K562 (cell line): ENCODE results near the gene MTO1. TPM values are rescaled to one million over a fixed set of nuclear protein-coding genes. Genes with fewer than 3 reads are reported as not detected.
A peak's percentile ranks its signal among the peaks of the same experiment; 100 is the strongest.

Experiments used
- ATAC-seq: fragments of 200-7000 bp; cut with Tn5 transposase; 3 replicates; pipeline ENCODE4 v1.9.1; 2020; ENCODE audit warnings: moderate library complexity
- BruUV-seq: library from RNA; stranded (reverse); fragments of 400-500 nt; replicated peaks from 2 replicates; lab custom pipeline; 2021; lab: Mats Ljungman, UMichigan
- CTCF ChIA-PET: fragments of 300-600 bp; formaldehyde crosslinking; extraction: SDS; loops from one replicate; lab custom pipeline; 2021; ENCODE audit warnings: low intra/inter-chr PET ratio; lab: Yijun Ruan, JAX
- POLR2A ChIA-PET: fragments of 300-600, 350-650 bp; sonication (Branson Sonifier 250); formaldehyde crosslinking; extraction: SDS; loops from one replicate; lab custom pipeline; 2021; ENCODE audit warnings: antibody characterized with exemption, inconsistent platforms; lab: Yijun Ruan, JAX
- DNase-seq, 4 experiments: peaks; one replicate each; pipeline versions ENCODE4 v3.0.0 to v3.0.0-alpha.2; 2011 to 2018; ENCODE audit warnings: low spot score in 3 of 4, mixed read lengths in 3 of 4; ENCODE audit errors: extremely low read depth in 1 of 4
- FAIRE-seq: peaks from 2 replicates; lab custom pipeline; 2011; peaks lifted over from hg19 to GRCh38; lab: Jason Lieb, UNC
- H2AFZ ChIP-seq: 2 replicates; pipeline ENCODE4 v1.6.0; 2011; ENCODE audit warnings: low read depth, low read length, control low read depth, inconsistent platforms
- H3K27ac ChIP-seq: fragments of 200-600 bp; 3 replicates; pipeline ENCODE4 v1.8.0; 2011; ENCODE audit warnings: low read depth, mild to moderate bottlenecking, control low read depth, inconsistent platforms, low read length, moderate library complexity, mixed read lengths; ENCODE audit errors: extremely low read depth
- H3K27me3 ChIP-seq, 2 experiments: fragments of 300-600 bp in 1 of 2; 2 replicates in 1 of 2; 3 replicates in 1 of 2; pipeline versions ENCODE4 v1.6.0 to v1.8.0; 2011; ENCODE audit warnings: inconsistent platforms in 2 of 2, low read length in 2 of 2, mild to moderate bottlenecking in 1 of 2, mixed read lengths in 1 of 2, moderate library complexity in 1 of 2; ENCODE audit not compliant: control insufficient read depth in 2 of 2, insufficient read depth in 2 of 2
- H3K36me3 ChIP-seq: fragments of 300-600 bp; 3 replicates; pipeline ENCODE4 v1.8.0; 2011; ENCODE audit warnings: mild to moderate bottlenecking, low read length, inconsistent platforms; ENCODE audit not compliant: control insufficient read depth, insufficient read depth
- H3K4me1 ChIP-seq, 2 experiments: fragments of 200-600 bp in 1 of 2; replicated peaks in 1 of 2; 2 replicates in 1 of 2; 3 replicates in 1 of 2; pipeline versions ENCODE4 v1.5.1 to v1.8.0; 2011; ENCODE audit warnings: inconsistent platforms in 2 of 2, low read length in 2 of 2, mild to moderate bottlenecking in 1 of 2, mixed read lengths in 1 of 2, moderate library complexity in 1 of 2; ENCODE audit not compliant: control insufficient read depth in 2 of 2, insufficient read depth in 2 of 2
- H3K4me2 ChIP-seq: 2 replicates; pipeline ENCODE4 v1.6.1; 2011; ENCODE audit warnings: low read length, control low read depth, inconsistent platforms, mixed read lengths; ENCODE audit not compliant: insufficient read depth
- H3K4me3 ChIP-seq: fragments of 200-600 bp; sonication (generic), shearing (Covaris generic); 2 replicates; pipeline ENCODE4 v1.5.1; 2016; ENCODE audit warnings: control low read depth, inconsistent platforms
- H3K79me2 ChIP-seq: fragments of 200-600 bp; 3 replicates; pipeline ENCODE4 v1.8.0; 2011; ENCODE audit warnings: low read length, inconsistent platforms; ENCODE audit not compliant: control insufficient read depth, insufficient read depth
- H3K9ac ChIP-seq, 2 experiments: 2 replicates each; pipeline versions ENCODE4 v1.6.0 to v1.6.1; 2011; ENCODE audit warnings: low read depth in 2 of 2, low read length in 2 of 2, control low read depth in 1 of 2, inconsistent platforms in 1 of 2, mild to moderate bottlenecking in 1 of 2, mixed read lengths in 1 of 2; ENCODE audit not compliant: insufficient read depth in 1 of 2
- H3K9me1 ChIP-seq: one replicate; pipeline ENCODE4 v1.6.0; 2011; ENCODE audit warnings: inconsistent platforms, mild to moderate bottlenecking, low read length, moderate library complexity; ENCODE audit not compliant: control insufficient read depth, insufficient read depth
- H3K9me3 ChIP-seq: replicated peaks from 2 replicates; pipeline ENCODE4 v1.5.1; 2011; ENCODE audit warnings: low read depth, low read length, inconsistent platforms; ENCODE audit not compliant: control insufficient read depth, insufficient read depth
- H4K20me1 ChIP-seq: replicated peaks from 2 replicates; pipeline ENCODE4 v1.6.1; 2011; ENCODE audit warnings: low read length, inconsistent platforms, mixed read lengths; ENCODE audit not compliant: control insufficient read depth, insufficient read depth
- HMG20A ChIP-seq: fragments of 450-650 bp; formaldehyde crosslinking; conservative IDR thresholded peaks from 2 replicates; pipeline ENCODE4 v1.4.0; 2020; ENCODE audit warnings: mild to moderate bottlenecking, mixed read lengths
- TSC22D4 ChIP-seq: fragments of 450-650 bp; IDR thresholded peaks from 2 replicates; pipeline ENCODE4 v1.6.1; 2016; ENCODE audit warnings: missing genetic modification characterization, missing biosample characterization, control low read depth
- ZBTB33 ChIP-seq: sonication (generic); formaldehyde crosslinking; IDR thresholded peaks from 2 replicates; pipeline ENCODE4 v1.8.1; 2023; ENCODE audit warnings: mild to moderate bottlenecking, missing genetic modification reagents
- ZNF766 ChIP-seq: fragments of 200-800 bp; sonication (Bioruptor generic); conservative IDR thresholded peaks from 2 replicates; pipeline ENCODE4 v1.6.1; 2016; ENCODE audit warnings: missing genetic modification characterization, missing compliant biosample characterization
- WGBS: fragments of 100-300 bp; shearing (Covaris generic); methylation state at CpG from one replicate; pipeline ENCODE4 v1.1.6; 2016; ENCODE audit warnings: low coverage, mixed read lengths; ENCODE audit not compliant: insufficient coverage; ENCODE audit errors: missing lambda C conversion rate; 5-methylcytosine and 5-hydroxymethylcytosine counted together
- in situ Hi-C: fragments of 300-500 bp; cut with MboI; formaldehyde crosslinking; loops from 4 replicates; pipeline ENCODE4 v1.15.0; 2018; ENCODE audit warnings: inconsistent platforms, mixed read lengths
- intact Hi-C: fragments of 100-400 bp; cut with micrococcal nuclease; formaldehyde crosslinking; loops from 2 replicates; pipeline ENCODE4 v1.14.2; 2022
- polyA plus RNA-seq, 8 experiments: library from polyadenylated mRNA; depleted of rRNA in 4 of 8; stranded (reverse) in 5 of 8; unstranded in 3 of 8; fragments of >200 nt; fragmentation: Nextera tagmentation in 2 of 8; fragmentation: Illumina TruSeq in 1 of 8; extraction: Ambion mirVana in 2 of 8; extraction: Trizol in 1 of 8; gene quantifications; 2 replicates each; pipeline versions ENCODE4 v1.2.1 to v1.2.3, GENCODE V29; 2011 to 2014; ENCODE audit warnings: inconsistent platforms in 1 of 8, missing spikeins in 1 of 8
- total RNA-seq, 7 experiments: library from RNA; depleted of rRNA in 6 of 7; stranded (reverse); fragments of >200 nt in 6 of 7; fragmentation: Illumina TruSeq in 2 of 7; extraction: Trizol in 2 of 7; gene quantifications; 2 replicates each; pipeline versions ENCODE4 v1.2.1 to v1.2.3, GENCODE V29; 2011 to 2021; ENCODE audit warnings: low replicate concordance in 1 of 7

The MTO1 gene
- total and polyA plus RNA-seq, 9 of the 15 experiments (the other 6 are each of a cell fraction or from before 2014, with no cell fraction given): 33.4 to 62.3 (median 50.6) TPM

- Histone ChIP-seq H3K79me2 (no peaks in the 10 kb centered on the region), H3K27ac (no peak overlapping the region), H3K36me3 (peaks cover 12% of the 10 kb centered on the region; the same call in 1 of the 3 replicates), H3K4me2 (no peak overlapping the region), H3K9ac (no peak overlapping the region), H3K9me1 (no peaks in the 10 kb centered on the region), H3K4me3 (no peak overlapping the region), H3K27me3 (no peaks in the 10 kb centered on the region), H3K9me3 (no peaks in the 10 kb centered on the region), H3K4me1 (no peaks in the 10 kb centered on the region), H4K20me1 (no peaks in the 10 kb centered on the region)
- no TSS peak for BruUV-seq
- no peak for DNase-seq
- WGBS: 44% methylated on average over 6 of the region's 6 CpGs
- POLR2A ChIA-PET: no interaction called here
- no peak for FAIRE-seq
- no peak for ATAC-seq
- TF ChIP-seq ZBTB33 (CRISPR knock-in tag): peak; percentile 62; the same call in 1 of the 2 replicates
- no peak for TF ChIP-seq TSC22D4 (tag)
- 0 out of 2 replicates have a peak, but pooled peaks have one; percentile 28 for TF ChIP-seq ZNF766 (CRISPR knock-in tag)
- no peak for TF ChIP-seq HMG20A (CRISPR knock-in tag)
- TF ChIP-seq, all 486 proteins: peak for 2
- intact Hi-C loops (no loop called here), in situ Hi-C loops (no loop called here)
- no peak overlapping the region for H2AFZ ChIP-seq
- CTCF ChIA-PET: no interaction called here
Measured at GRCh38 chr6:73506246-73506645, 44.7 kb downstream of the MTO1 start.
